HEK293 (cell line): ENCODE measurements around the gene C19orf25.

Experiments used
- TCF7L2 ChIP-seq: IDR thresholded peaks from 2 replicates; pipeline ENCODE4 v1.6.1; 2011; ENCODE audit warnings: low read depth, mild to moderate bottlenecking, inconsistent platforms, low read length, moderate library complexity, borderline replicate concordance
- ZNF10 ChIP-seq: fragments of 450-650 bp; formaldehyde crosslinking; IDR thresholded peaks from 2 replicates; pipeline ENCODE4 v1.5.1; 2017; ENCODE audit warnings: missing biosample characterization, missing genetic modification characterization
- ZNF302 ChIP-seq: fragments of 450-650 bp; formaldehyde crosslinking; IDR thresholded peaks from 2 replicates; pipeline ENCODE4 v1.5.1; 2016; ENCODE audit warnings: missing biosample characterization, missing genetic modification characterization, low read depth
- ZNF416 ChIP-seq: fragments of 450-650 bp; formaldehyde crosslinking; IDR thresholded peaks from 2 replicates; pipeline ENCODE4 v1.5.1; 2016; ENCODE audit warnings: missing biosample characterization, missing genetic modification characterization
- ZNF510 ChIP-seq: fragments of 450-650 bp; formaldehyde crosslinking; IDR thresholded peaks from 2 replicates; pipeline ENCODE4 v1.5.1; 2018; ENCODE audit warnings: mild to moderate bottlenecking, missing genetic modification characterization, missing biosample characterization; ENCODE audit not compliant: insufficient replicate concordance
- ZNF544 ChIP-seq: fragments of 450-650 bp; formaldehyde crosslinking; IDR thresholded peaks from 2 replicates; pipeline ENCODE4 v1.5.0; 2017; ENCODE audit warnings: missing biosample characterization, missing genetic modification characterization
- ZSCAN30 ChIP-seq: fragments of 450-650 bp; IDR thresholded peaks from 2 replicates; pipeline ENCODE4 v1.5.1; 2018; ENCODE audit warnings: missing biosample characterization, mild to moderate bottlenecking, missing genetic modification characterization, moderate library complexity

- TF ChIP-seq ZNF544 (tag by site-specific recombination), result no peak
- no peak for TF ChIP-seq ZNF10 (tag by site-specific recombination)
- TF ChIP-seq TCF7L2, result no peak
- TF ChIP-seq ZNF510, result no peak
- no peak for TF ChIP-seq ZSCAN30 (tag by site-specific recombination)
- TF ChIP-seq ZNF416, result no peak
- no peak for TF ChIP-seq ZNF302 (tag by site-specific recombination)
Observed at GRCh38 chr19:1518471-1518870, 39.5 kb upstream of the C19orf25 start.
